Stimulated activated CD8-positive, alpha-beta memory T cell treated with anti-CD3 and anti-CD28 coated beads, Interleukin-12 subunit alpha, Interleukin-12 subunit beta, amount 100 ng/mL, for 1 hour (primary cell): ENCODE results near the gene DAPL1.
"Not testable (repeated sequence)": the region's sequence is repeated elsewhere in the genome, so short reads cannot be mapped to it uniquely, and the experiment has no call there.

Source experiments
- DNase-seq: peaks from one replicate; pipeline ENCODE4 v3.0.0-alpha.2; 2020; ENCODE audit warnings: low read depth

DAPL1 gene

DNA sequence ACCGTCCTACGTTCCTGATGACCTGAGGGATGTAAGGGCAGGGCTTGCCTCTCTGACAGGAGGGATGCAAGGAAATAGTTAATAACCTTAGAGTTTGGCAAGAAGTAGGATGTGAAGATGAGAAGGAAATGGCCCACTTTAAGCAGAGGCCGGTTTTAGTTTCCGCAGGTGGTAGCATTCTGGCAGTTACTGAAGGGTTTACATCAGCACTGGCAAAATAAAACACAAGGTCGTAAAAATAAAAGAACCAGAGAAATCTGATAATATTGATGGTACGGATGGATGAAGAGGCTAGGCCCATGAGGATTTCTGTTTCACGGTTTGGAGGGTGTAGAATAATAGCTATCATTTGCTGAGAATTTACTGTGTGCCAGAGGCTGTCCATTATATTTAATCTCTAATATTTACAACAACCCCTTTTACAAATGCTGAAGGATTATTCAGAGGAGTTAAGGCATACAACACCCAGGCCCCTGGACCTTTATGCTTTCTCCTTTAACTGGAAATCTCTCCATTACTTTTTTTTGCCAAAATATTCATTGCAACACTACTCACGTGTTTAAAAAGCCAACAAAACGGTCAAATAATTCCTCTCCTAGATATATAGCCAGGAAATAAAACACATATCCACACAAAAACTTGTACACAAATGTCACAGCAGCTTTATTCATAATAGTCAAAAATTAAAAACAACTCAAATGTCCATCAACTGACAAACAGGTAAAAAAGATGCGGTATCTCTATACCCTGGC, 28.5 kb downstream of the DAPL1 start:
- no peak for DNase-seq

DNA sequence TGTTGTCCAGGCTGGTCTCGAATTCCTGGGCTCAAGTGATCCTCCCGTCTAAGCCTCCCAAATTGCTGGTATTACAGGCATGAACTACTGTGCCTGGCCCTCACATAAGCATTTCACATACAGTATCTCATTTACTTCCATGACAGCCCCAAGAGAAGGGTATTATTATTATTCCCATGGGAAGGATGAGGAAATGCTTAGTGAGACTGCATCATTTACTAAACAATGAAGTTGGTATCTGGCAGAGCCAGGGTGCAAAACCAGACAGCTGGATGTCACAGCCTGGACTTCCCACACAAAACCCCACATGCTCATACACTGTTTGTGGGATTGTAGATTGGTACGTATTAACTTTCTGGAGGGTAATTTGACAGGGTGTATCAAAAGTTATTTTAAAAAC, 29.9 kb downstream of the DAPL1 start:
- DNase-seq, result no peak

DNA sequence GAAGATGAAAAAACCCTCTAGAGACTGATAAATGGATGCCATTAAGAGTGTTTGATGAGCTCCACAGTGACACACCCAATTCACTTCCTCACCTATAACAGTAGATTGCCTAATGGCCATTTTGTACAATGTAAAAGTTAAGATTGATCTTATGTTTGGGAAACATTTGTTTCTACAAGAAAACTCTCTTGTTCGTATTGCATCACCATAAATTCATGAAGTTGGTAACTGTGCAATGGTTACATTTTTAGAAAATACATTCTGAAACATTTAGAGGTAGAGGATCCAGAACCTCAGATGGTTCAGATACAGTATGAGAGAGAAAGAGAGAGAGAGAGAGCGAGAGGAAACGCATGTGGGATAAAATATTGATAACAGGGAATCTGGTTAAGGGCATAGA, 31.8 kb downstream of the DAPL1 start:
- DNase-seq, result no peak

DNA sequence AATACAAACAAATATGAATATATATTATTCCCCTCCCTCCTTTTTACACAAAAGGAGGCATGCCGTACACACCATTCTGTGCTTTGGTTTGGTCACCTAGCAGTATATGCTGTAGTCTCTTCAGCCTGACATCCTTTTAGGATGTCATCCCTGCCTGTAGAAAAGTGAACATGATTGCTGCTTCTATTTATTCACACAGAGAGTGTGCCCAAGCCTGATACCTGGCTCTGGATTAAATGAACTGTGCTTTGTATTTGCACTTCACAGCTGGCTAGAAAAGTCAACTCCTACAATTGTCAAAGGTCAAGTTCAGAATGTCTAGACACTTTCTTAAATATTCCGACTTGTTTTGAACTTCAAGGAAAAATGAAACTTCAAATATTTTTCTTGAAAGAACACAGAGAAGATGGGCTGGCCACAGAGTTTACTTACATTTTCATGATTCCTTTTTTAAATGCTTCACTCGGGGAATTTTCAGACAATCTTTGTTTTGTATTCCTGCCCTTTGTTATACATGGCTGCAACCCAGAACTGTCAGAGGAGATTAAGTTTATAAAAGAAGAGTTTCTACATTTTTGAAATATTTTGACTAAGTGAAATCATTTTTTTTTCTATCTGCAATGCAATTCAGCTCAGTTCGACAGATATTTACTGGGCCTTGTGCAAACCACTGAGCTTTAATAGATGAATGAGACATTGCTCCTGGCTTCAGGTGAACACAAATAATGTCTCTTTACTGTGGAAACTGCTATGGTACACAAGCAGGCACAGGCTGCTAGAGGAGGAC, 33.5 kb downstream of the DAPL1 start:
- no peak for DNase-seq

DNA sequence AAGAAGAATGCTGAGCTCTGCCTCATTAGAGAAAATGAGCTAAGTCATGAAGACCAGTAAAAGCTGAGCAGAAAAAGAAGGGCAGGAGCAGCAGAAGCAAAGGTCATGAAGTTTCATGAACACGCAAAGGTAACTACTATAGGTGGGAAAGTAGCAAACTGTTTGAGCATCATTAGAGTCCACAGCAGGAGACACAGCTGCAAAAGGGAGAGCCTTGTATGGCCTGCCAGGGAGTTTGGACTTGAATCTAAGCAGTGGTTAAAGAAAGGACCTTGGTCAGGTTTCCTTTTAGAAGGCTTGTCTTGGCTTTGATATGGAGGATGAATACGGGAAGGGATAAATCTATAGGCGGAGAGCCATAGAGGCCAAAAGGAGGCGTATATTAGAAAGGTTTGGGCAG, 34.0 kb downstream of the DAPL1 start:
- no peak for DNase-seq

DNA sequence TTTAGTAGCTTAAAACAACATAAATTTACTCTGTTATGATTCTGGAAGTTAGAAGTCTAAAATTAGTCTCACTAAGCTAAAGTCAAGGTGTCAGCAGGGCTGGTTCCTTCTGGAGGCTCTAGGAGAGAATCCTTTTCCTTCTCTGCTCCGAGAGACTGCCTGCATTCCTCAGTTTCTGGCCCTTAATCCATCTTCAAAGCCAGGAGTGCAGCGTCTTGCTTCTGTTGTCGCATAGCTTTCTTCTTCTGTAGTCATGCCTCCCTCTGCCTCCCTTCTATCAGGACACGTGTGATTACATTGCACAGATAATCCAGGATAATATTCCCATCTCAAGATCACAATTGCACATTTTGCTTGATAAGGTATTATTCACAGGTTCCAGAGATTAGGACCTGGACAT, 35.1 kb downstream of the DAPL1 start:
- DNase-seq, result no peak

DNA sequence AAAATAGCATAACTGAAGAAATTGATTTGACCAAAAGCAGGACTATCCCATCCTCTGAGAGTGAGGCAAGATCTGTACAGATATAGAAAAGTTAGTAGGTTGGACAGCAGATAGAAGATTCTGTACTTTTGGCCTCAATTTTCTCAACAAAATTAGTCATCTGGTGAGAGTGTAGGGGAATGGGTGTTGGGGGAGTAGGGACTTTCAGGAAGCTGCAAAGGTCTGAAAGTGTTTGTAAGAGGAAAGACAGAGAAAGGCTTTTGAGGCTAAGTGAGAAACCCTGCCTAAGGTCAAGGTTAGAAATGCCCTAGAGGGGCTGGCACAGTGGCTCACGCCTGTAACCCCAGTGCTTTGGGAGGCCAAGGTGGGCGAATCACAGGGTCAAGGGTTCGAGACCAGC, 40.3 kb downstream of the DAPL1 start:
- no peak for DNase-seq

DNA sequence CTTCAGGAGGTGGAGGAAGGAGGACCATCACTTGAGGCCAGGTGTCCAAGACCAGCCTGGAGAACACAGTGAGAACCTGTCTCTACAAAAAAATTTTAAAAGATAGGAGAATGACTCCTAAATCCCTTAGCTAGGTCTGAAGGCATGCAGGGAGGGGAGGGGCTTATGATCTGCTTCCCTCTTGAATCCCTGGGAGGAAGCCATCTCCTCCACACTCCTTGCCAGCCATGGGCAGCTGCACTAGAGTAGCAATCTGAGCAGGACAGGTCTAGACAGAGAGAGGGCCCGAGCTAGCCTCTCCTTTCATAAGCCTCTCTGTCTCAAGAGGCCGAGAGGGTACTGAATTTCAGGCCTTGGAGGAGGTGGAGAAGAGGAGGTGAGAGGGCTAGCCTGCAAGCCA, 42.5 kb downstream of the DAPL1 start:
- DNase-seq, result no peak

DNA sequence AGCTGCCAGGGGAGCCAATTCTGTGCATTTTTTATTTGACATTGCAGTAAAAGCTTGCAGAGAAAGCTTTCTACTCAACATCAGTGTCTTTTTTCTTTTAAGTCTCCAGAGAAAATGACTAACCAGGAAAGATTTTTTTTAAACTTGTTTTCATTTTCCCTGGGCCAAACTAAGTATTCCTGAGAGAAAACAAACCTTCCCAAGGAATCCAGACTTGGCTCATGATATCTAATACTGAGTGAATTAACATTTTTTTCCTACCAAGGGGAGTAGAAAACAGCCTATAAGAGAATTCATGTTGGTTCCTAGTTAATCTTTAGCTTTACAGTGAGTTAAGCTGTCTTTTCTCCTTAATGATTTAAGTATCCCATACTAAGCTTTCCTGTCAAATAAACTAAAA, 46.7 kb downstream of the DAPL1 start:
- no peak for DNase-seq

DNA sequence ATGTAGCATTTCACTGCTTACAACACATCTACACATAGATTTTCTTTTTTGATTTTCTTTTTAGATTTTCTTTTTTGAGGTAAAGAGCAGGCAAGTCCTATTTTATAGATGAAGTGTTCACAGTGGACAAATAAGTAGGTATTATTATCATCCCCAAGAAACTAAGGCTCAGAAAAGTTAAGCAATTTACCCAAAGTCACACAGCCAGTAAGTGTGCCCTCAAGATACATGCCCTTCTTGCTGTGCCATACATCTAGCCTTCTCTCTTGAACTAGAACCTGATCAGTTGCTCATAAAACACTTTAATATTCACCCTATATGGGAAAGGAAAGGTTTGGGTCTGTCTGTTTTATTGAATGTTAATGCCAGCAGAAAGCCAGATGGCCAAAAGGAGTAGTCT, 50.3 kb downstream of the DAPL1 start:
- DNase-seq, result no peak

DNA sequence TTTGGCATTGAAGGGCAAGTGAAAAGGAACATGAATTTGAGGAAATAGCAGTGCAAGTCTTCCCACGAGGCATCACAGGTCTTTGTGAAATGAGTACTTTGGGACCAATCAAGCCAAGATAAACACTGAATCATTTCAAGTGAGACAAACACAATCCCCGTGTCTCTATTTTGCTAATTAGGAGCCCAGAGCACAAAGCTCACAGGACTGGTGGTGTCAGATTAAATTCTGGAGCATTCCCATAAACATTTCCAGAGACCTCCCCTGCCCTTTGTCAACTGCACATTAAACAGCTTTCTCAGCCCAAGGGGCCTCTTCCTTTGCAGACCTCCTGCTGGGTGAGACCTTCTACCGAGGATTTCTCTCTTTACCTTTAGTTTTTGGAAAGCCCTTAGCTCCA, 50.7 kb downstream of the DAPL1 start:
- DNase-seq, result no peak

DNA sequence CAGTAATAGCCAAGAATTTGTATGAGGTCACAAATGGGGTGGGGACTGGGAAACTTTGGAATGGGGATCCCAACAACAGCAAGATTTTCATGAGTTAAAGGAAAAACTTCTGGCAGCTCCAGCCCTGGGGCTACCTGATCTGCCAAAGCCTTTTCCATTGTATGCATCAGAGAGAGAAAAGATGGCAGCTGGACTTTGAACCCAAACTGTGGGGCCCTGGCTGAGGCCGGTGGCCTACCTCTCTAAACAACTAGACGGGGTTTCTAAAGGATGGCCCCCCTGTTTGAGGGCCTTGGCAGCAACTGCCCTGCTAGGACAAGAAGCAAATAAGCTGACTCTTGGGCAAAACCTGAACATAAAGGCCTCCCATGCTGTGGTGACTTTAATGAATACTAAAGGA, 52.4 kb downstream of the DAPL1 start:
- DNase-seq, result not testable (repeated sequence)

DNA sequence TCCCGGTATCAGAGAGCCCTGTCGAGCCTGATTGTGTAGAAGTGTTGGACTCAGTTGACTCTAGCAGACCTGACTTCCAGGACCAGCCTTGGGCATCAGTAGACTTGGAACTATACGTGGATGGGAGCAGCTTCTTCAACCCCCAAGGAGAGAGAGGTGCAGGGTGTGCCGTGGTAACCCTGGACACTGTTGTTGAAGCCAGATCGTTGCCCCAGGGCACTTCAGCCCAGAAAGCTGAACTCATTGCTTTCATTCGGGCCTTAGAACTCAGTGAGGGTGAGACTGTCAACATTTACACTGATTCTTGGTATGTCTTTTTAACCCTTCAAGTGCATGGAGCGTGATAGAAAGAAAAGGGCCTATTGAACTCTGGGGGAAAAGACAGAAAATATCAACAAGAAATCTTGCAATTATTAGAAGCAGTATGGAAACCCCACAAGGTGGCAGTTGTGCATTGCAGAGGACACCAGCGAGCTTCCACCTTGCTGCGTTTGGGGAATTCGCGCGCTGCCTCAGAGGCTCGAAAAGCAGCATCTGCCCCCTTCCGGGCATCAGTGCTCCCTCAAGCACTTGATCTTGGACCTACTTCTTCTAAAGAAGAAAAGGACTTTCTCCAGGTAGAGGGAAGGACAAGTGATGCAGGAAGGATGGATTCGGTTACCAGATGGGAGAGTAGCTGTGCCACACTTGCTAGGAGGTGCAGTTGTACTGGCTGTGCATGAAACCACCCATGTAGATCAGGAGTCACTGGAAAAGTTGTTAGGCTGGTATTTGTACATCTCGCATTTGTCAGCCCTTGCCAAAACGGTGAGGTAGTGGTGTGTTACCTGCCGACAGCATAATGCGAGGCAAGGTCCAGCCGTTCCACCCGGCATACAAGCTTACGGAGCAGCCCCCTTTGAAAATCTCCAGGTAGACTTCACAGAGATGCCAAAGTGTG, 53.2 kb downstream of the DAPL1 start:
- not testable (repeated sequence) for DNase-seq

DNA sequence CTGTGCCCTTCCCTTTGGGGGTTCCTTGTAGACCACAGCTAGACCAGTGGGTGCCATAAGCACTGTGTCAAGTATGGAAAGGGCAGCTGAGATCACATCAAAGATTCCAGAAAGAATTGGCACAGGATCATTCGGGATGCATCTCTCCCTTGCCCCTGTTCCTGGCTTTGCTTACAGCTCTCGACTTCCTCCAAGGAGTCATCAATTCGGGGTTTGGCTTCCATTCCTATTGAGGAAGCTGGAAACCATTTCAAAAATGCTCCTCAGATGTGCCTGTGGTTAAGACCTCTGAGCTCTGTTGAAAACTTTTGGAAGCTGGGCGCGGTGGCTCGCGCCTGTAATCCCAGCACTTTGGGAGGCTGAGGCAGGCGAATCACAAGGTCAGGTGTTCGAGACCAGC, 65.1 kb downstream of the DAPL1 start:
- DNase-seq, result not testable (repeated sequence)

DNA sequence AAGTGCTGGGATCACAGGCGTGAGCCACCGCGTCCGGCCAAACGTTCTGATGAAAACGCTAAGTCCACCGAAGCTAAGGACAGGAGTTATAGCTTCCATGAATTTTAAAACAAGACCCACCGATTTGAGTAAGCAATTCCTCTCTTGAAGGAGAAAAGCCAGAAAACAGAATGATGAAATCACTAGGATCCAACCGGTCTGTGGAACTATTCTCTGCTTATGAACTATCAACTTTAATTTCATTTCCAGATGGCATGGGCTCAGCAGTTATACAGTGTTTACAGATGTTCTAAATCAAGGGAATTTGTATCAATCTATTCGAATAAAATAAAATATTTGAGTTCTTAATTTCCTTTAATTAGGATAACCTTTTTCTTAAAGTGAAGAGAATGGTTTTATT, 66.5 kb downstream of the DAPL1 start:
- not testable (repeated sequence) for DNase-seq

DNA sequence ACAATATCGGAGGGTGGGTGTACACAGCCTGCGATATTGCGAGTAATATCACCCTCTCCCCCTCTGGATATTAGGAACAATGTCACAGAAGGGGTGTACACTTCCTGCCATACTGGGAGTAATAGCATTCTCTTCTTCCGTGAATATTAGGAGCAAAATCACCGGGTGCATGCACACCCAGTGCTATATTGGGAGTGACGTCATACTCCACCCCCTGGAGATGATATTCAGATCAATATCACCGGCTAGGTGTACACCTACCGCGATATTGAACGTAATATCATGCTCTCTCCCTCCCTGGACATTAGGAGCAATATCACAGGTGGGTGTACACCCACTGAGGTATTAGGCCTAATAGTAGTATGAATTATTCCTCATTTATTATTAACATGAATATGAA, 70.4 kb downstream of the DAPL1 start:
- DNase-seq, result not testable (repeated sequence)
